ENCODE results near the gene PRKAA1. TPM values are rescaled to one million over a fixed set of nuclear protein-coding genes. Genes with fewer than 3 reads are reported as not detected.

Gene PRKAA1
- total and polyA plus RNA-seq, 9 donors, result 22.9 to 77.1 (median 58.1) TPM

- H3K9me3 ChIP-seq, result no peaks in the 10 kb centered on the region
- TF ChIP-seq CTCF (IDR thresholded peaks at IDR 0.05) (no peak), EP300 (IDR thresholded peaks at IDR 0.05) (no peak), POLR2A (IDR thresholded peaks at IDR 0.05) (no peak)
- H3K36me3 ChIP-seq, result no peaks in the 10 kb centered on the region
- DNase-seq, result no peak
- H3K4me3 ChIP-seq, result no peak overlapping the region
- 91 to 93% (median 92%) methylated on average over 13 of the region's 13 CpGs for WGBS, 3 donors
- H3K4me1 ChIP-seq (ENCODE audit: insufficient read depth), result peaks cover 2% of the 10 kb centered on the region
- intact Hi-C loops (cut with DNase I), result loop anchor here in 1 of 4 donors (10.0 kb wide), 1 partner anchor 75 kb away; the partner anchor contains the start of gene TTC33
- no peak overlapping the region for H3K27ac ChIP-seq
- H3K27me3 ChIP-seq, result no peaks in the 10 kb centered on the region
Measured at GRCh38 chr5:40829748-40830533, 31.8 kb upstream of the PRKAA1 start.

- no peak overlapping the region for H3K4me3 ChIP-seq
- DNase-seq, result no peak
- no peak for TF ChIP-seq CTCF (IDR thresholded peaks at IDR 0.05)
- H3K27ac ChIP-seq, result no peak overlapping the region
- WGBS, 3 donors, result 93 to 95% (median 94%) methylated on average over 3 of the region's 3 CpGs
- no peaks in the 10 kb centered on the region for H3K36me3 ChIP-seq
- peaks cover 2% of the 10 kb centered on the region for H3K4me1 ChIP-seq (ENCODE audit: insufficient read depth)
- no peaks in the 10 kb centered on the region for H3K27me3 ChIP-seq
- no peaks in the 10 kb centered on the region for H3K9me3 ChIP-seq
- intact Hi-C loops (cut with DNase I), result no loop called here
Measured at GRCh38 chr5:40828690-40829661, 30.8 kb upstream of the PRKAA1 start.

- no peak overlapping the region for H3K27ac ChIP-seq
- no peaks in the 10 kb centered on the region for H3K36me3 ChIP-seq
- WGBS, 3 donors, result 85% methylated on average over 3 of the region's 3 CpGs
- no peaks in the 10 kb centered on the region for H3K9me3 ChIP-seq
- no peaks in the 10 kb centered on the region for H3K4me1 ChIP-seq (ENCODE audit: insufficient read depth)
- no peaks in the 10 kb centered on the region for H3K27me3 ChIP-seq
- no peak overlapping the region for H3K4me3 ChIP-seq
- TF ChIP-seq EP300 (IDR thresholded peaks at IDR 0.05) (no peak), POLR2A (IDR thresholded peaks at IDR 0.05) (no peak), CTCF (IDR thresholded peaks at IDR 0.05) (no peak)
- intact Hi-C loops (cut with DNase I), result no loop called here
- DNase-seq, result no peak
Measured at GRCh38 chr5:40828021-40828631, 30.0 kb upstream of the PRKAA1 start.

GRCh38 chr5:40827188-40827977 lies 29.2 kb upstream of the PRKAA1 start:
- H3K4me3 ChIP-seq, result no peak overlapping the region
- H3K4me1 ChIP-seq (ENCODE audit: insufficient read depth), result no peaks in the 10 kb centered on the region
- no peak for TF ChIP-seq POLR2A (IDR thresholded peaks at IDR 0.05)
- TF ChIP-seq EP300 (IDR thresholded peaks at IDR 0.05), result no peak
- TF ChIP-seq CTCF (IDR thresholded peaks at IDR 0.05), result no peak
- H3K27ac ChIP-seq, result no peak overlapping the region
- WGBS, 3 donors, result 76 to 84% (median 78%) methylated on average over 14 of the region's 14 CpGs
- DNase-seq, result no peak
- no peaks in the 10 kb centered on the region for H3K9me3 ChIP-seq
- no peaks in the 10 kb centered on the region for H3K36me3 ChIP-seq
- intact Hi-C loops (cut with DNase I), result no loop called here
- H3K27me3 ChIP-seq, result no peaks in the 10 kb centered on the region
